Dermis blood vessel endothelial cell (primary cell): Measurements from ENCODE around the gene SLC28A1. TPM values are rescaled to one million over a fixed set of nuclear protein-coding genes. Genes with fewer than 3 reads are reported as not detected.

Source experiments
- DNase-seq: peaks from one replicate; pipeline ENCODE4 v3.0.0; 2010
- total RNA-seq: library from RNA; depleted of rRNA; stranded (reverse); fragments of >200 nt; gene quantifications from 2 replicates; pipeline ENCODE4 v1.2.3, GENCODE V29; 2014

SLC28A1 gene
- total RNA-seq, 1 donor from 2014 or later, result not detected

GRCh38 chr15:84942456-84942855 lies 58.0 kb downstream of the SLC28A1 start:
- no peak for DNase-seq

DNA sequence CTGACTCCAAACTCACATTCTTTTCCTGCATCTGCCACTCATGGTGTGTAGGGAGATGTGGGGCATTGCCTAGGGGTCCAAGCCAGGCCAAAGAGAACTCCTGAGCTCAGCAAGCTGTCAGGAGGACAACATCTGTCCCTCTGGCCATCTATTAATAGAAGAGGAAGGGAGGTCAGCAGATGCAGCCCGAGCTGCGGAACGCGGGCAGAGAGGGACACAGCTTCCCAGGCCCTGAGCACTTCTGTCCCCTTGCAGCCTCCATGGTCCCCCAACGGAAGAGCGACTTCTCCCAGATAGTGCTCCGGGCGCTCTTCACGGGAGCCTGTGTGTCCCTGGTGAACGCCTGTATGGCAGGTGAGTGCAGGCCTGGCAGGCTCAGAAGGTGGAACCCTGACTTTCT lies 59.8 kb downstream of the SLC28A1 start:
- DNase-seq, result no peak

GRCh38 chr15:84944861-84945260 lies 60.4 kb downstream of the SLC28A1 start:
- DNase-seq, result no peak

GRCh38 chr15:84946772-84947489 lies 62.5 kb downstream of the SLC28A1 start:
- no peak for DNase-seq

DNA sequence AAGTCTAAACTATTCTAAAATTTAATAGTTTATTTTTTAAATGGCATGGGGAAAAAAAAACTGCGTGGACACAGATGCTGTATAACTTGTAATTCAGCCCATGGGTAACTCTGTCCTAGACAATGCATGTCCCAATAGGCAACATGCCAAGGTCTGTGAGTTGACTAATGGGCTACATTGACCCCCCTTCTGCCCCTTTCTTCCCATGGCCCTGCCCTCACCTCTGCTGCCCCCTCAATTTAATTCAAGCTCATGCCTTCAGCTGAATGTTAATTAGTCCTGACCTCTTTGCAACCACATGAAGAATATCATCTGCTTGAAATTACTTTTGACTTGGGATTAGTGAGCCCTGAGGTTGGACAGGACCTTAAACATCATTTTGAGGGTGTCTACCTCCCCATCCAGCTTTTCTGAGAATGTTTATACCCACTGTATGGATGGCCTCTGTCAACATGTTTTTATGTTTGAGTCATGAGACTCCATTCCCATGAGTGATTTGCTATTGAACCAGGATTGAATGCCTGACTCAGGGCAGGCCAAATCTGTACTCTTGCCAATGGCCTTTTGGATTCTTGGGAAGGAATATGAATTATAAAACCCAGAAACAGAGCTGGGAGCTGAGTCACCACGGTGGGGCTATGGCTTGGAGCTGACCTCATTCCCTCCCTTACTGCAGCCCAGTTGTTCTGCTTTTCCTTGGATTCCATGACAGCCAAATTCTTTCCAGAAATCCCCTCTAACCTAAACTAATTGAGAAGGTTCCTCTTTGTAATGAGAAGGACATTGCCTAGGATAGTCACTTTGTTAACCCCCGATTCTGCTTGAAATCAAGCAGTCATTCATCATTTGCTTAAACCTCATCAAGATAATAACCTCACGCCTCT lies 63.7 kb downstream of the SLC28A1 start:
- DNase-seq, result peak; percentile 86

GRCh38 chr15:84949043-84949442 lies 64.6 kb downstream of the SLC28A1 start:
- no peak for DNase-seq

- DNase-seq, result no peak
Measured at GRCh38 chr15:84949845-84950569, 65.5 kb downstream of the SLC28A1 start.

DNA sequence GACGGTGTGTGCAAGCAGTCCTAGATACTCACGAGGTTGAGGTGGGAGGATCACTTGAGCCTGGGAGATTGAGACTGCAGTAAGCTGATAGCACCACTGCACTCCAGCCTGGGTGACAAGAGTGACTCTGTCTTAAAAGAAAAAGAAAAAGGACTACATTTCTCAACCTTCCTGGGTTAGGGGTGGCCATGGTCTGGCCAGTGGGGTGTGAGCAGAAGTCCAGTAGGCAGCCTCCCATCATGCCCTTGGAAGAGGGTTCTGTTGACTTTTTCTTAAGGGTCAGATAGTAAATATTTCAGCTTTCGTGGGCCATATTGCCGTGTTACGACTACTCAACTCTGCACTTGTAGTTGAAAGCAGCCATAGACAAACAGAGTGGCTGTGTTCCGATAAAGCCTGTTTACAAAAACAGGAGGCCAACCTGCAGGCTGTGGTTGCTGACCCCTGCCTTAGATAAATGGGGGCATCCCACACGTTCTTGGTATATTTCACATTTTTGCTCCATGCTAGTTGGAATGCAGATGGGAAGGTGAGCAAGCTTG lies 66.2 kb downstream of the SLC28A1 start:
- DNase-seq, result no peak

- no peak for DNase-seq
Measured at GRCh38 chr15:84951736-84952135, 67.3 kb downstream of the SLC28A1 start.

DNA sequence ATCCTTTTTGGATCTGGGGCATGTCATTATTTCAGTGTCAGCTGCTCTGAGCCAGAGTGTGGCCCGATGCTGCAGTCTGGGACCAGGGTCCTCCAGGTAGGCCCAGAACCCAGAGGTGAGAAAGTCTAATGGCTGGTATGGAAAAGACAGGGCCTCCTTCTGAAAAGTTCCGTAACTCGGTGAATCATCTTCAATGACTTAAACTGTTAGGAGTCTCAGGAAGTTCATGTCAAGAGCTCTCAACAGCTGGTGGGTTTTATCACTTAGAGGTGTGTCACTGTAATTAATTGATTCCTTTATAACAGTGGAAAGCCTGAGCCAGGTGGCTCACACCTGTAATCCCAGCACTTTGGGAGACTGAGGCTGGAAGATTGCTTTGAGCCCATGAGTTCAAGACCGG lies 68.7 kb downstream of the SLC28A1 start:
- peak; percentile 35 for DNase-seq

GRCh38 chr15:84953726-84954125 lies 69.3 kb downstream of the SLC28A1 start:
- peak; percentile 30 for DNase-seq

DNA sequence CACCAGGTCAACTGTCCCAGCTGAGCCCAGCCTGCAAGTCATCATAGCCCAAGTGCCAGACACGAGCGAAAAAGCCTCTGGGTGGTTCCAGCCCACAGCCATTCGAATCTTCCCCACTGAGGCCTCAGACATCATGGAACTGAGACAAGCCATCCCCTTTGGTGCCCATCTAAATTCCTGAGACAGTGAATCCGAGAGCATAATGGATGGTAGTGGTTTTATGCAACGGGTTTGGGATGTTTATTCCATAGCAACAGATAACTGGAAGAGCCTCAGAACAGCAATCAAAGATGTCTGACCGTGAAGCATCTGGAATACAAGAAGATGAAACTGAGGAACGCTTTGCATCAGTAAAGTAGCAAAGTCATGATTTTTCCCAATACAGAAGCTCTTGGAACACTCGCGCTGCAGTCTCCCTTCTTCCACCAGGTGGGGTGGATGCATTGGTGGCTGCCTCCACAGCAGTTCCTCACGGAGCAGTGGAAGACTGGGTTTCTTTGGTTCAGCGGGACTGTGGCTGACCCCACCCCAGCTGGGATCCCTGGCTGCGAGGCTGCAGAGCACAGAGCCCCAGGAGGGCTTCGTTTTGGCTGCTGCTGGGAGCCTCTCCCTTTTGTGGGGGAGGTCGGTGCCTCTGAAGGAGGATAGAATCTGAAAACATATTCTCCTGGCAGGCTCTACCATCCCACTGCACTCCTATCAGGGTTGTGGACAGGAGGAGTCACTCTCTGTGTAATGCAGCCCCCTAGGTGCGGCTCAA lies 70.8 kb downstream of the SLC28A1 start:
- peak; percentile 92 for DNase-seq

- no peak for DNase-seq
Measured at GRCh38 chr15:84956199-84956598, 71.7 kb downstream of the SLC28A1 start.

- DNase-seq, result no peak
Measured at GRCh38 chr15:84960391-84961113, 76.1 kb downstream of the SLC28A1 start.

GRCh38 chr15:84961114-84961452 lies 76.6 kb downstream of the SLC28A1 start:
- no peak for DNase-seq

DNA sequence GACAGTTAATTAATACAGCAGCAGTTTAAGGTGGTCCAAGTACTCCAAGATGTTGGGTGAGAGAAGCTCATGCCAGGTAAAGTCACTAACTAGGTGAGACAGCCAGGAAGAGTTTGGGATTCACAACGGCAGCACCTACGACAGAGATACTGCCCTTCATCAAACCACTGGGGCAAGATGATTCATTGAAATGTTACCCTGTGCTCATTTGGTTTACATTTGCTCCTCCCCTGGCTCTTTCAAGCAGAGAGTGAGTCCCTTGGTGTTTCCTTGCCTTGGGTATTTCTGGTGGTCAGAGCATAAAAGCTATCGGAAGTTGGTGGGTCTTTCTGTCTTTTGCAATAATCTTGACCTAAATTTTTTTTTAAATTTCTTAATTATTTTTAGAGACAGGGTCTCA lies 77.2 kb downstream of the SLC28A1 start:
- DNase-seq, result no peak

DNA sequence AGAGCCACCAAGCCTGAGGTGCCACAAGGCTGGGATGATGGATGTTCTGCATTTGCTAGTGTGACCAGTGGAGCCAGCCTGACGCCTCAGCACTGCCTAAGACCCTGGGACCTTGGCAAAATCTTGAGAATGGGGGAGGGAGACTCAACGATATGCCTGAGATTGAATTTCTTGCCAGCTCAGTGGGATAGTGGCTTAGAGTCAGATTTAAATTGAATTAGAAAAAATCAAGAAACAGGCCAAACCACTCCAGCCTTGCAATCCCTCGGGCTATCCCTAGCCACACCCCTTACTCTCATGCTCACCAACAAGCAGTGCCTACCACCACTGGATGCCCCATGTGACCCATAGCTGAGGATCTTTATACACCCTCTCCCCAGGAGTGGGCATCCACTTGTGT lies 78.5 kb downstream of the SLC28A1 start:
- no peak for DNase-seq

- DNase-seq, result no peak
Measured at GRCh38 chr15:84967380-84967779, 82.9 kb downstream of the SLC28A1 start.

- DNase-seq, result no peak
Measured at GRCh38 chr15:84968301-84968700, 83.8 kb downstream of the SLC28A1 start.

- DNase-seq, result no peak
Measured at GRCh38 chr15:84969257-84969656, 84.8 kb downstream of the SLC28A1 start.

DNA sequence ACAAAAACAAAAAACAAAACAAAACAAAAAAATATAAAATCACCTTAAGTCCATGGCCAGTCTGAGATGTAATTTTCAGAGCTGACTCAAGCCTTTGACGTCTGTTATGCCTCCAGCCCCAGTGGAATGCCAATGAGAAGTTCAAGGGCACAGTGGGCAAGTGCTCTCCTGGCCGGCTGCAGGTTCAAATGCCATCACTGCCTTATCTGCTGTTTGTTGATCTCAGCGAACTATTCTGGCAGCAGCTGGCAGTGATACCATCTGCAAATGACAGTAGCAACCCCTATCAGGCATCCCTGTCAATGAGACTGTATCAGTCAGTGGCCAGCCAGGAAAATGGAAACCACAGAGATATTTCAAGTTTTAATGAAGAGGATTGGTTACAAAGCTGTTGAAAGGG lies 86.4 kb downstream of the SLC28A1 start:
- DNase-seq, result no peak
